GM18907 (cell line): Measurements from ENCODE around the gene ACTN1.
"Not testable (repeated sequence)": the region's sequence is repeated elsewhere in the genome, so short reads cannot be mapped to it uniquely, and the experiment has no call there.

Experiments used
- ATAC-seq: cut with Tn5 transposase; IDR thresholded peaks from one replicate; pipeline ENCODE4 v1.9.1; 2021; ENCODE audit warnings: mild to moderate bottlenecking, moderate library complexity; ENCODE audit not compliant: unreplicated experiment

ACTN1 gene

GRCh38 chr14:68866991-68867533 lies 112.0 kb downstream of the ACTN1 start:
- no peak for ATAC-seq

DNA sequence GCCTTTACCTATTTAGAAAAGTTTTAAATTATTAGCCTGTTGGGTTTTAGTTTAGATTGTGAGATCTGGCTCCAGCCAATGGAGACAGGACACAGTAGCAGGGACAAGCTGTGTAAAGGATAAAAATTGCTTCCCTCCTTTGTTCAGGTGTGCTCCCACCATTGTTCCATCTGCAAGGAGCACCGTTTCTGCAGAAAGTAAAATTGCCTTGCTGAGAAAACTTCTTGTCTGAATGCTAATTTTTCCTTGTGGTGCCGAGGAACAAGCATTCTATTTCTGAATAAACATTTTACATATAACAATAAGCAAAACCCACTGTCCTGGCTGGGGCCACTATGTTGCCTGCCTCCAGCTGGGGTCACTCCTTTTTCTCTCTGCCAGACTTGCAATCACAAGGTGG lies 113.6 kb downstream of the ACTN1 start:
- no peak for ATAC-seq

DNA sequence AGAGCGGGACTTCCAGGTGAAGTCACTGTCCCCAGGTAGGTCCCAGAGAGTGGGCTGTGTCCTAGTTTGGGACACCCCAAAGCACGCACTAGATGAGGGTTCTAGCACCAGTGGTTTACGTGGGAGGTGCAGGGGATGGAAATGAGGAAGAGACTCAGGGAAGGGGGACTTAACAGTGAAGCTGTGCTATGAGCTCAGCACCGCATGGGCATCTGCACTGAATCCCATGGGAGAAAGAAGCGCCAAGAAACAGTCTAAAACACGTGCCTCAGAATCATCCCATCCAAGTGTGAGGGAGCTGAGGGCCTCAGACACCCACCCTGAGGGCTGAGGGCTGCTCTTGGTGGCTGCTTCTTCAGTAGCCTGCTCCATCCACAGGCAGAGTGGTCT lies 114.7 kb downstream of the ACTN1 start:
- no peak for ATAC-seq

GRCh38 chr14:68863610-68864360 lies 115.3 kb downstream of the ACTN1 start:
- no peak for ATAC-seq

- ATAC-seq: no peak
Measured at GRCh38 chr14:68862954-68863594, 116.0 kb downstream of the ACTN1 start.

DNA sequence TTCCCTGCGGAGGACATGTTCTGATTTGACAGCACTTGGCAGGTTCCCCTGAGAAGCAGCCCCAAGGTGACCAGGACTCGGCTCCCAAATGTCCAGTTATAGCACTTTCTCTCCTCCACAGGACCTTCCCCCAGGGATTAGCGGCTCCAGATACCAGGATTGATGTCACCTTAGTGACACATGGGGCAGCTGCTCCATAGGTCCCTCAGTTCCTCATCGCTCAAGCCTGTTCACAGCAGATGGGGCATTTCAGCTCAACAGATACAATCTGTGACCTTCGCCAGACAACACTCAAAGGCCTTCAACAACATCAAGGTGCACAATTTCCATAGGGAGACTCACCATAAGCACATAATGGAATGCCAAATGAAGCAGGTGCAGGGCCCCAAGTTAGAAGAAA lies 118.3 kb downstream of the ACTN1 start:
- no peak for ATAC-seq

- ATAC-seq: no peak
Measured at GRCh38 chr14:68857516-68858070, 121.5 kb downstream of the ACTN1 start.

- no peak for ATAC-seq
Measured at GRCh38 chr14:68856572-68856971, 122.5 kb downstream of the ACTN1 start.

GRCh38 chr14:68854421-68854820 lies 124.7 kb downstream of the ACTN1 start:
- no peak for ATAC-seq

GRCh38 chr14:68853749-68854148 lies 125.4 kb downstream of the ACTN1 start:
- ATAC-seq: no peak

DNA sequence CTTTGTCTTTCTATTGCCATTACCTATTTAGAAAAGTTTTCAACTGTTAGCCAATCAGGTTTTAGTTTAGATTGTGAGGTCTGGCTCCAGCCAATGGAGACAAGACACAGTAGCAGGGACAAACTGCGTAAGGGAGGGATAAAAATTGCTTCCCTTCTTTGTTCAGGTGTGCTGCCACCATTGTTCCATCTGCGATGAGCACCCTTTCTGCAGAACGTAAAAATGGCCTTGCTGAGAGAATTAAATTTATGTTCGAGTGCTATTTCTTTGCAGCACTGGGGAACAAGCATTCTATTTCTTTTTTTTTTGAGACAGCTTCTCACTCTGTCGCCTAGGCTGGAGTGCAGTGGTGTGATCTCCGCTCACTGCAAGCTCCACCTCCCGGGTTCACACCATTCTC lies 126.6 kb downstream of the ACTN1 start:
- not testable (repeated sequence) for ATAC-seq

DNA sequence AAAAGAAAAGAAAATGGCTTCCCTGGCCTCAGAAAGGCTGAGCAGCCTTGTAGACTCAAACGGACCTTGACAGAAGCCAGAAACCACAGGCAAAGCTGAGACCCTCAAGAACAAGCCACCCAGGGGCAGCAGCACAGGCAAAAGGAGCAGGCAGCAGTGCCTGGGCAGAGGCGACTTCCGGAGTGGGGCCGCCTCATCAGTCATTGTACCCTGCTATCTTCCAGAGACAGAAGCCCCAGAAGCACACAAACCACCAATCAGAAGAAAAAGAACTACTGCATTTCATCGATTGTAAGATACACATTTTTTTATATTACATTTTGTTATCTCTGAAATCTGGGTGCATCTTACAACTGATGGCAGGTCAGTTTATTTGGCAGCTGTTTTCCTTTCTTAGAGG lies 128.0 kb downstream of the ACTN1 start:
- no peak for ATAC-seq

GRCh38 chr14:68849416-68849815 lies 129.7 kb downstream of the ACTN1 start:
- no peak for ATAC-seq

- ATAC-seq: no peak
Measured at GRCh38 chr14:68848253-68848652, 130.8 kb downstream of the ACTN1 start.

DNA sequence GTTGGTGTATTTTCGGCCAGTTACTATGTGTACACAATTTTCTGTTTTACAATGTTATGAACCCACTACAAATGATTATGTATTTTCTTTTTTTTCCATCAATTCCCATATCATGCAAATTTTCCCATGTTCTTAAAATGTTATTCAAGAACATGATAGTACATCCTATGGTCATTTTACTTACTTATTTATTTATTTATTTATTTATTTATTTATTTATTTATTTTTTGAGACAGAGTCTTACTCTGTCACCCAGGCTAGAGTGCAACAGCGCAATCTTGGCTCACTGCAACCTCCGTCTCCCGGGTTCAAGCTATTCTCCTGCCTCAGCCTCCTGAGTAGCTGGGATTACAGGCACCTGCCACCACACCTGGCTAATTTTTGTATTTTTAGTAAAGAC lies 131.5 kb downstream of the ACTN1 start:
- not testable (repeated sequence) for ATAC-seq

DNA sequence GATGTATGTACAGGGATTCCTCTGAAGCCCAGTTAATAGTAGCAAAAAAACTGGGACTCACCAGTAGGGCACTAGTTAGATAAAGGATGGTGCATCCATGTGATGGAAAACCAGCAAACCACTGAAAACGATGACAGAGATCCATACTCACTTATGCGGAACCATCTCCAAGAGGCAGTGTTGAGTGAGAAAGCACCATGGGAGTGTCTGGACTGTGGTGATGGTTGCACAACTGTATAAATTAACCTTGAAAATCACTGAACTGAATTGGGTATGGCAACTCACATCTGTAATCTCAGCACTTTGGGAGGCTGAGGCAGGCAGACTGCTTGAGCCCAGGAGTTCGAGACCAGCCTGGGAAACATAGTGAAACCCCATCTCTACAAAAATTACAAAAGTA lies 132.6 kb downstream of the ACTN1 start:
- no peak for ATAC-seq

GRCh38 chr14:68844210-68844545 lies 134.9 kb downstream of the ACTN1 start:
- no peak for ATAC-seq

GRCh38 chr14:68843471-68844209 lies 135.5 kb downstream of the ACTN1 start:
- no peak for ATAC-seq

DNA sequence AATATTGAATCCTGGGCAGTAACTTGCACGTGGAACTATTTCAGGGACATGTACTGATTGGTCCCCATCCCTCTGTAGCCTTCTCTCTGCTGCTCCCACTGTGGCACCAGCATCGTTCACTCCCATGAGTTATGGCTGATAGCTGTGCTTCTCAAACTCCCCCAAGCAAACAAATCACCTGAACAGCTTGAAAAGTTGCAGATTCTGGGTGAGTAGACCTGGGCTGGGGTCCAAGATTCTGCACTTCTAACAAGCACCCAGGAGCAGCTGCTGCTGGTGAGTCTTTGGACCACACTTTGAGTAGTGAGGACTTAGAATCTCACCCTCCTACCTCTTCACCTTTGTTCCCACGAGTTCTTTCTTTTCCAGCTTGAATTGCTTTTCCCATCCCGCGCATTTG lies 136.8 kb downstream of the ACTN1 start:
- ATAC-seq: no peak

GRCh38 chr14:68841016-68841809 lies 137.9 kb downstream of the ACTN1 start:
- no peak for ATAC-seq

DNA sequence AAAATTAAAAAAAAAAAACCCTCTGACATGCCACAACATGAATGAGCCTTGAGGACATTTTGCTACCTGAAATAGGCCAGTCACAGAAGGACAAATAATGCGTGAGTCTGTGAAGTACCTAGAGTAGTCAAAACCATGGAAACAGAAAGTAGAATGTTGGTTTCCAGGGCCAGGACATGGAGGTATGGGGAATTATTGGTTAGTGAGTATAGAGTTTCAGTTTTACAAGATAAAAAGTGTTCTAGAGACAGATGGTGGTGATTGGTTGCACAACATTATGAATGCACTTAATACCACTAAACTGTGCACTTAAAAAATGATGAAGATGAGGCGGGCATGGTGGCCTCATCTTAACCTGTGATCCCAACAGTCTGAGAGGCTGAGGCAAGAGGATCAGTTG lies 138.6 kb downstream of the ACTN1 start:
- no peak for ATAC-seq
